Astrocyte of the spinal cord (primary cell): ENCODE results near the gene LARP1.

Experiments
- DNase-seq: peaks from one replicate; pipeline ENCODE4 v3.0.0; 2011; ENCODE audit warnings: low read depth, low spot score
- H3K4me3 ChIP-seq: 2 replicates; pipeline ENCODE4 v1.5.1; 2011; ENCODE audit warnings: low read depth, mild to moderate bottlenecking, low read length, moderate library complexity
- in situ Hi-C: cut with HindIII; loops from 2 replicates; pipeline ENCODE4 v1.10.0; 2017; ENCODE audit warnings: low sequenced_read_pairs
- TF ChIP-seq, protein P1 (sequence below): IDR thresholded peaks from 2 replicates; pipeline ENCODE4 v1.5.1; 2012; ENCODE audit warnings: low read depth, mild to moderate bottlenecking, low read length, inconsistent platforms

Gene LARP1

DNA sequence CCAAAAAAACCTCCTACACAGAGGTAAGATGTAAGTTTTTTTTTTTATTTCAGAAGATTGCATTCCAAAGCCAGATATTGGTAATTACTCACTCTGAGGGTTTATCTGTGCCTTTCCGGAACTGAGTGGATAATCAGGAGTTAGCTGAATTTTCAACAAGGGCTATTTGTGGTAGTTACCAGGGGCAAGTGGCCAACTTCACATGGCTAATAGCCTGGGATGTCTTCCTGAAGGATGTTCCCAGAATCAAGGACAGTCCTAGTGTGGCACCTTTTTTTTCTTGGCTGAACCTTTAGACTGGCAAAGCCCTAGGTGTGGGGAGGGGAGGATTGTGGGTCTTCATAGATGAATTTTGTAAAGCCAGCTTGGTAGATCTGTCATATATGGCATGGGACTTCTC, 7.1 kb downstream of the LARP1 start:
- TF ChIP-seq, protein P1, sequence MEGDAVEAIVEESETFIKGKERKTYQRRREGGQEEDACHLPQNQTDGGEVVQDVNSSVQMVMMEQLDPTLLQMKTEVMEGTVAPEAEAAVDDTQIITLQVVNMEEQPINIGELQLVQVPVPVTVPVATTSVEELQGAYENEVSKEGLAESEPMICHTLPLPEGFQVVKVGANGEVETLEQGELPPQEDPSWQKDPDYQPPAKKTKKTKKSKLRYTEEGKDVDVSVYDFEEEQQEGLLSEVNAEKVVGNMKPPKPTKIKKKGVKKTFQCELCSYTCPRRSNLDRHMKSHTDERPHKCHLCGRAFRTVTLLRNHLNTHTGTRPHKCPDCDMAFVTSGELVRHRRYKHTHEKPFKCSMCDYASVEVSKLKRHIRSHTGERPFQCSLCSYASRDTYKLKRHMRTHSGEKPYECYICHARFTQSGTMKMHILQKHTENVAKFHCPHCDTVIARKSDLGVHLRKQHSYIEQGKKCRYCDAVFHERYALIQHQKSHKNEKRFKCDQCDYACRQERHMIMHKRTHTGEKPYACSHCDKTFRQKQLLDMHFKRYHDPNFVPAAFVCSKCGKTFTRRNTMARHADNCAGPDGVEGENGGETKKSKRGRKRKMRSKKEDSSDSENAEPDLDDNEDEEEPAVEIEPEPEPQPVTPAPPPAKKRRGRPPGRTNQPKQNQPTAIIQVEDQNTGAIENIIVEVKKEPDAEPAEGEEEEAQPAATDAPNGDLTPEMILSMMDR: no peak
- no peak for DNase-seq
- in situ Hi-C loops: no loop called here
- no peak overlapping the region for H3K4me3 ChIP-seq

DNA sequence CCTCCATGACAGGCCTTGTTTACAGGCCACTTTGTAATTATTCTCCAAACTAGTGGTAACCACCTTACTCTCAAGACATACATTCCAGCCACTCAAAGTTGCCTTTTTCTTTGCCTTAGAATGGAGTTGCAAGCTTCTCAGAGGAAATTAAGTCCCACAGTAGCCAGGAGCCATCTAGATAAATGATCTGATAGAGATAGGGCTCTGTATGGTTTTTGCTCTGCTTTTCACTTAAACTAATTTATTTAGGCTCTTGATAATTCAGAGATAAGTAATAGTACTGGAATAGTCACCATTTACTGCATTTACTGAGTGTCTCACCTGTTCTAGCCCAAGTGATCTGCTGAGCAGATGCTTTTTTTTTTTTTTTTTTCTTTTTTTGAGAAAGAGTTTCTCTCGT, 7.5 kb downstream of the LARP1 start:
- no peak for DNase-seq
- no peak overlapping the region for H3K4me3 ChIP-seq
- in situ Hi-C loops: no loop called here
- TF ChIP-seq, protein P1: no peak

DNA sequence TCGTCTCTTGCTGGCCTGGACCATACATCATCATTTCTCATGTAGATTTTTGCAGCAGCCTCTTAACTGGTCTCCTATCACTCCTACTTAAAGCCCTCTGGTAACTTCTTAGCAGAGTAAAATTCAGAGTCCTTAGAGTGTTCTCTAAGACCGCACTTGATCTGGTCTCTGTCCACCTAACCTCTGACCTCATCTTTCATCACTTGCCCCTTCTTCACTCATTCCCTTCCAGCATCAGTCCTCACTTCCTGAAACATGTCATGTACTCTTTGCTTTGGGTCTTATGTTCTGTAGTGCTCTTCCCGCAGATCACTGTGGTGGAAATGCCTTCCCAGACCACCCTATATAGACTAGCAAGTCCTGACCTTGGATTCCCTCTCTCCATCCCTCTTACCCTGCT, 9.8 kb downstream of the LARP1 start:
- no peak overlapping the region for H3K4me3 ChIP-seq
- no peak for DNase-seq
- in situ Hi-C loops: no loop called here
- TF ChIP-seq, protein P1: no peak

DNA sequence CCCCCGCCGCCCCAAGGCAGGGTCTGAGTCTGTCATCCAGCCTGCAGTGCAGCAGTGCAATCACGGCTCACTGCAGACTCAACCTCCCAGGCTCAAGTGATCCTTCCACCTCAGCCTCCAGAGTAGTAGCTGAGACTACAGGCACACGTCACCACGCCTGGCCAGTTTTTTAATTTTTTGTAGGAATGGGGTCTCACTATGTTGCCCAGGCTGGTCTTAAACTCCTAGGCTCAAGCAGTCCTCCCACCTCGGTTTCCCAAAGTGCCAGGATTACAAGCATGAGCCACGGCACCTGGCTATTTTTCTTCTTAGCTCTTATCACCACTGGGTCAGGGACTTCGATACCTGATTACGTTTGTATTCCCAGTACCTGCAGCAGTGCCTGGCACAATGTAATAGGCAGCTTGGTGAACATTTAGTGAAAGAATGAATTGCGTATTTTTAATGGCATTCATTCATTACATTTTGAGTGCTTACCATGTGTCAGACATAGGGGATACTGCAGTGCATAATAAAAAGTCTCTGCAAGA, 10.3 kb downstream of the LARP1 start:
- TF ChIP-seq, protein P1: no peak
- no peak for DNase-seq
- H3K4me3 ChIP-seq: no peak overlapping the region
- in situ Hi-C loops: no loop called here

DNA sequence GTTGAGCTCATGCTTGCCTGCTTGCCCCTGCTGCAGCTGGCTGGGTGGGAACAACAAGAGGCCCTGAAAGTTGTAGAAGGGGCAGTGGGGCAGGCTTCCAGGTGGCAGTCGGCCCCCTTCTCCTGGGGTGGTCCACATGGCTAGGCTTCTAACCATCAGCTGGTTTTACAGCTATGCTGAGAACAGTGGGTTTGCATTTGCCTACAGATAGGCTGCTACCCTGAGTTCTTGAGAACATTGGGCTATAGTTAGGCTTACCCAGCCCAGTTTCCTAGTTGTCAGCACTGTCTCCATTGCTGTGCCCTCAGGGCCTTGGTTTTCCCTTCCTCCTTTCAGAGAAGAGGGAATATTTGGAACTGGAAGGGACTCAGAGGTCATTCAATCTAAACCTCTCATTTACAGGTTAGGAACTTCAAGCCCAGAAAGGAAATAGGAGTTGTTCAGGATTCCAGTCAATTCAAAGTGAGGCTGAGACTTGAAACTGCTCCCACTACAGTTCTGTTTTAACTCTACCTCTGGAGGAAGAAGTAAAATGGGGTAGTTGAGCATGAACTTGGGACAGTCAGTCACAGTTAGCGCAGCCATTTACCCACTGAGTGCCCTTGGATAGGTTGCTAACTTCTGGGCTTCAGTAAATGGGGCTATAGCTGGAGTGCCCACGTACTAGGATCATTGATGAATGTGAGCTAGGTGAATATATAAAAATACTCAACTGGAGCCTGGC, 11.5 kb downstream of the LARP1 start:
- DNase-seq: no peak
- TF ChIP-seq, protein P1: no peak
- no peak overlapping the region for H3K4me3 ChIP-seq
- in situ Hi-C loops: no loop called here

DNA sequence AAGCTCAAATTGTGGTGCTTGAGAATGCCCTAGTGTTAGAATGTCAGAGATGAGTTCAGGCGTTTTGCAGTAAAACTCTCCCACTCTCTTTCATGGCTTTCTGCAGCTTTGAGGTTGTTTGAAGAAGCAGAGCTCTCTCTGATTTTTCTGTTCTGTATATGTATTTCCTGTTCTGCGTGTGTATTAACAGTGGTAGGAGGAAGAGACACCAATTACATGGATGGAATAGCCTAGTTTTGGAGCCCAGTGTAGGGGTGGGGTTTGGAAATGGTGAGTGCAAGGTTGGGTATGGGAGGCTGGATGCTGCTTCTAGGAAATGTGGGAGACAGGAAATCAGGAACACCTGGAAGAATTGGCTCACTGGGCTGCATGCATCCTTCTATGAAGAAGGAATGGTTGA, 12.4 kb downstream of the LARP1 start:
- no peak for DNase-seq
- in situ Hi-C loops: no loop called here
- H3K4me3 ChIP-seq: no peak overlapping the region
- TF ChIP-seq, protein P1: no peak

DNA sequence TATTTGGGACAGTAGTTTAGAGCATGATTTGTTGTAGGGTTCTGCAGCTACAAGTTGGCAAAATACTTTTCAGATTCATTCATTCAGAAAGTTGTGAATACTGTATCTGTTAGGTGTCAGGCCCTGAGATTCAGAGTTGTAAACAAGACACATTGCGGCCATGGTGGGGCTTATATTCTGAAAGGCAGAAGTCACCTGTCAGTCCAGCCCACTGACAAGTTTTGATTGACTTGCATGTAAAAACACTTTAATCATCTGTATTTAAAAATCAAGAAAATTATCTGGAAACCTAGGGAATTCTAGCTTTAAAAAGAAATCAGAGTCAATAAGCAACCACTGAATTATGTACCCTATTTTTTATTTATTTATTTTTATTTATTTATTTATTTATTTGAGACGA, 13.0 kb downstream of the LARP1 start:
- DNase-seq: no peak
- TF ChIP-seq, protein P1: no peak
- H3K4me3 ChIP-seq: no peak overlapping the region
- in situ Hi-C loops: no loop called here
